ENCODE measurements around the gene EFCAB12. TPM values are rescaled to one million over a fixed set of nuclear protein-coding genes. Genes with fewer than 3 reads are reported as not detected.
"Not testable (repeated sequence)": the region's sequence is repeated elsewhere in the genome, so short reads cannot be mapped to it uniquely, and the experiment has no call there.

Gene EFCAB12
- total RNA-seq, 1 experiment from 2014 or later: 2.2 TPM

- Histone ChIP-seq H3K4me2 (peak overlapping the region; percentile 54), H3K4me3 (no peak overlapping the region; the same call in 1 of the 2 replicates), H2AFZ (no peak overlapping the region), H3K9me2 (ENCODE audit: insufficient read depth) (no peaks in the 10 kb centered on the region), H3K9me3 (ENCODE audit: insufficient read depth, low read depth) (no peaks in the 10 kb centered on the region), H3K4me1 (replicated peaks; ENCODE audit: insufficient read depth) (peaks cover 46% of the 10 kb centered on the region), H3K27me3 (ENCODE audit: insufficient read depth, low read depth) (no peaks in the 10 kb centered on the region), H3K79me2 (ENCODE audit: low read depth) (0 out of 2 replicates have a peak, but pooled peaks cover 8% of the 10 kb centered on the region), H3K27ac (peak overlapping the region; percentile 88), H4K20me1 (ENCODE audit: insufficient read depth) (no peaks in the 10 kb centered on the region), H3K36me3 (ENCODE audit: low read depth) (peaks cover 22% of the 10 kb centered on the region), H3F3A (ENCODE audit: insufficient read depth, low read depth) (peaks cover 31% of the 10 kb centered on the region)
- ChIA-PET CTCF (no interaction called here), POLR2A (ENCODE audit: unreplicated experiment) (no interaction called here)
- no TSS peak for BruUV-seq (replicated peaks)
- DNase-seq: no peak
- TF ChIP-seq CTCF (conservative IDR thresholded peaks at IDR 0.05): no peak
- TF ChIP-seq EZH2 (IDR thresholded peaks at IDR 0.05; ENCODE audit: low read depth): no peak
- intact Hi-C loops (cut with micrococcal nuclease; ENCODE audit: unreplicated experiment): no loop called here
Measured at GRCh38 chr3:129389572-129389937, 38.9 kb downstream of the EFCAB12 start.

- BruUV-seq (replicated peaks); H3K9me2 ChIP-seq (ENCODE audit: insufficient read depth); H3K4me3 ChIP-seq; intact Hi-C loops (cut with micrococcal nuclease; ENCODE audit: unreplicated experiment); CTCF ChIA-PET; H3K9me3 ChIP-seq (ENCODE audit: insufficient read depth, low read depth); H2AFZ ChIP-seq; H4K20me1 ChIP-seq (ENCODE audit: insufficient read depth); H3K79me2 ChIP-seq (ENCODE audit: low read depth); H3K27me3 ChIP-seq (ENCODE audit: insufficient read depth, low read depth): not testable (repeated sequence)
- Histone ChIP-seq H3F3A (ENCODE audit: insufficient read depth, low read depth) (peaks cover 31% of the 10 kb centered on the region), H3K4me2 (peak overlapping the region; percentile 54), H3K4me1 (replicated peaks; ENCODE audit: insufficient read depth) (peaks cover 46% of the 10 kb centered on the region), H3K27ac (peak overlapping the region; percentile 88), H3K36me3 (ENCODE audit: low read depth) (peaks cover 22% of the 10 kb centered on the region)
- POLR2A ChIA-PET (ENCODE audit: unreplicated experiment): interaction anchor here (0.6 to 0.7 kb wide), 2 partner anchors 33 to 509 kb away, joined by 3 read pairs; no protein-coding TSS in a partner anchor
- peak; percentile 62 to 87 for DNase-seq
Measured at GRCh38 chr3:129388791-129389571, 39.5 kb downstream of the EFCAB12 start.

GRCh38 chr3:129387487-129387886, 40.9 kb downstream of the EFCAB12 start:
- ChIA-PET POLR2A (ENCODE audit: unreplicated experiment) (interaction anchor here (0.6 kb wide), 1 partner anchor 10 kb away, joined by 3 read pairs; no protein-coding TSS in a partner anchor), CTCF (no interaction called here)
- Histone ChIP-seq H3K9me3 (ENCODE audit: insufficient read depth, low read depth) (no peaks in the 10 kb centered on the region), H3K4me2 (no peak overlapping the region), H3K27me3 (ENCODE audit: insufficient read depth, low read depth) (no peaks in the 10 kb centered on the region), H3K79me2 (ENCODE audit: low read depth) (0 out of 2 replicates have a peak, but pooled peaks cover 8% of the 10 kb centered on the region), H3K27ac (peak overlapping the region; percentile 88; the same call in 1 of the 2 replicates), H4K20me1 (ENCODE audit: insufficient read depth) (no peaks in the 10 kb centered on the region), H3K9me2 (ENCODE audit: insufficient read depth) (no peaks in the 10 kb centered on the region), H3K4me1 (replicated peaks; ENCODE audit: insufficient read depth) (peaks cover 38% of the 10 kb centered on the region), H3K36me3 (ENCODE audit: low read depth) (peaks cover 22% of the 10 kb centered on the region), H3K4me3 (no peak overlapping the region), H2AFZ (no peak overlapping the region), H3F3A (ENCODE audit: insufficient read depth, low read depth) (peaks cover 31% of the 10 kb centered on the region)
- TF ChIP-seq EZH2 (IDR thresholded peaks at IDR 0.05; ENCODE audit: low read depth) (no peak), CTCF (conservative IDR thresholded peaks at IDR 0.05) (no peak)
- intact Hi-C loops (cut with micrococcal nuclease; ENCODE audit: unreplicated experiment): no loop called here
- BruUV-seq (replicated peaks): TSS peak; percentile 0
- no peak for DNase-seq
